ENCODE results near the gene PCP4L1. TPM values are rescaled to one million over a fixed set of nuclear protein-coding genes. Genes with fewer than 3 reads are reported as not detected.

PCP4L1 gene
- total and polyA plus RNA-seq, 2 donors (not counting 1 experiment from before 2014, with no cell fraction given) = not detected

DNA sequence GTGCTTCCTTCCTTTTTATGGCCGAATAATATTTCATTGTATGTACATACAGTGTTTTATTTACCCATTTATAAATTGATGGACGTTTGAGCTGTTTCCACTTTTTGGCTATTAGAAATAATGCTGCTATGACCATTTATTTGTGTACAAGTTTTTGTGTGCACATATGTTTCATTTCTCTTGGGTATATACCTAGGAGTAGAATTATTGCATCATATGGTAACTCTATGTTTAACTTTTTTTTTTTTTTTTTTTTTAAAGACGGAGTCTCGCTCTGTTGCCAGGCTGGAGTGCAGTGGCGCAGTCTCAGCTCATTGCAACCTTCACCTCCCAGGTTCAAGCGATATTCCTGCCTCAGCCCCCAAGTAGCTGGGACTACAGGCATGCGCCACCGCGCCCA lies 74.6 kb downstream of the PCP4L1 start:
- 97% methylated on average over 7 of the region's 9 CpGs for WGBS (ENCODE audit: insufficient coverage)
- CTCF ChIA-PET = interaction anchor here (1.5 kb wide), 1 partner anchor 107 kb away, joined by 4 read pairs; the partner anchor contains the start of gene TOMM40L
- Mint-ChIP-seq H3K9me3 (ENCODE audit: insufficient read depth) (no peaks in the 10 kb centered on the region), H3K27me3 (no peaks in the 10 kb centered on the region), H3K4me1 (no peaks in the 10 kb centered on the region), H3K27ac (no peak overlapping the region), H3K4me3 (no peak overlapping the region)
- Histone ChIP-seq H3K4me3 (ENCODE audit: control extremely low read depth in 1 of 5, extremely low read depth in 1 of 5, insufficient read depth in 1 of 5, low read depth in 2 of 5, low read length in 4 of 5) (no peak overlapping the region), H3K9me3 (ENCODE audit: control extremely low read depth in 1 of 3, control insufficient read depth in 2 of 3, insufficient read depth in 1 of 3, low read length in 2 of 3) (no peaks in the 10 kb centered on the region), H3K27me3 (replicated peaks in 1 of 4; ENCODE audit: control extremely low read depth in 1 of 4, control insufficient read depth in 3 of 4, insufficient read depth in 4 of 4, low read length in 3 of 4) (no peaks in the 10 kb centered on the region), H2AFZ (ENCODE audit: insufficient read depth, low read depth, low read length, poor library complexity, severe bottlenecking) (no peak overlapping the region), H3K4me2 (replicated peaks; ENCODE audit: low read depth, low read length, poor library complexity, severe bottlenecking) (no peak overlapping the region), H3K36me3 (replicated peaks in 1 of 2; ENCODE audit: control extremely low read depth in 1 of 2, control insufficient read depth in 1 of 2, extremely low read depth in 1 of 2, insufficient read depth in 2 of 2, low read length in 1 of 2) (peaks cover 0 to 76% of the 10 kb centered on the region in 2 experiments), H3K27ac (ENCODE audit: low read length in 2 of 2) (no peak overlapping the region), H3K79me2 (ENCODE audit: control insufficient read depth, insufficient read depth, low read length) (peaks cover 8% of the 10 kb centered on the region), H3K4me1 (ENCODE audit: control insufficient read depth in 2 of 2, insufficient read depth in 2 of 2, low read length in 2 of 2) (no peaks in the 10 kb centered on the region), H3K9ac (ENCODE audit: low read length) (no peak overlapping the region), H4K20me1 (ENCODE audit: control insufficient read depth, insufficient read depth, low read length, poor library complexity, severe bottlenecking) (no peaks in the 10 kb centered on the region)
- intact Hi-C loops (cut with micrococcal nuclease) = no loop called here
- TF ChIP-seq, protein P1, sequence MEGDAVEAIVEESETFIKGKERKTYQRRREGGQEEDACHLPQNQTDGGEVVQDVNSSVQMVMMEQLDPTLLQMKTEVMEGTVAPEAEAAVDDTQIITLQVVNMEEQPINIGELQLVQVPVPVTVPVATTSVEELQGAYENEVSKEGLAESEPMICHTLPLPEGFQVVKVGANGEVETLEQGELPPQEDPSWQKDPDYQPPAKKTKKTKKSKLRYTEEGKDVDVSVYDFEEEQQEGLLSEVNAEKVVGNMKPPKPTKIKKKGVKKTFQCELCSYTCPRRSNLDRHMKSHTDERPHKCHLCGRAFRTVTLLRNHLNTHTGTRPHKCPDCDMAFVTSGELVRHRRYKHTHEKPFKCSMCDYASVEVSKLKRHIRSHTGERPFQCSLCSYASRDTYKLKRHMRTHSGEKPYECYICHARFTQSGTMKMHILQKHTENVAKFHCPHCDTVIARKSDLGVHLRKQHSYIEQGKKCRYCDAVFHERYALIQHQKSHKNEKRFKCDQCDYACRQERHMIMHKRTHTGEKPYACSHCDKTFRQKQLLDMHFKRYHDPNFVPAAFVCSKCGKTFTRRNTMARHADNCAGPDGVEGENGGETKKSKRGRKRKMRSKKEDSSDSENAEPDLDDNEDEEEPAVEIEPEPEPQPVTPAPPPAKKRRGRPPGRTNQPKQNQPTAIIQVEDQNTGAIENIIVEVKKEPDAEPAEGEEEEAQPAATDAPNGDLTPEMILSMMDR (IDR thresholded peaks at IDR 0.05) = no peak
- no peak for TF ChIP-seq EZH2 (IDR thresholded peaks at IDR 0.05; ENCODE audit: borderline replicate concordance, insufficient read depth, low read depth, low read length, poor library complexity, severe bottlenecking)
- DNase-seq (no peak), ATAC-seq (ENCODE audit: low read depth) (no peak)
- POLR2A ChIA-PET = no interaction called here

Other genes starting within 250 kb of the PCP4L1 start
- 12.8 and 16.4 TPM in 2 replicates for gene F11R, start 237.6 kb upstream of the PCP4L1 start, total RNA-seq
- gene F11R, start 237.6 kb upstream of the PCP4L1 start, polyA plus RNA-seq = 17.3 and 52.4 TPM in 2 replicates
- 85.6 and 94.4 TPM in 2 replicates for gene TSTD1, start 219.8 kb upstream of the PCP4L1 start, total RNA-seq
- 242 and 295 TPM in 2 replicates for gene TSTD1, start 219.8 kb upstream of the PCP4L1 start, polyA plus RNA-seq
- gene USF1, start 212.8 kb upstream of the PCP4L1 start, total RNA-seq = 192 and 196 TPM in 2 replicates
- gene USF1, start 212.8 kb upstream of the PCP4L1 start, polyA plus RNA-seq = 249 and 334 TPM in 2 replicates
- 146 and 162 TPM in 2 replicates for gene ARHGAP30, start 188.9 kb upstream of the PCP4L1 start, total RNA-seq
- 95.9 and 122 TPM in 2 replicates for gene ARHGAP30, start 188.9 kb upstream of the PCP4L1 start, polyA plus RNA-seq
- gene NECTIN4, start 169.2 kb upstream of the PCP4L1 start, total RNA-seq = not detected in 2 replicates
- not detected in 2 replicates for gene NECTIN4, start 169.2 kb upstream of the PCP4L1 start, polyA plus RNA-seq
- 1.6 and 4.2 TPM in 2 replicates for gene KLHDC9, start 160.4 kb upstream of the PCP4L1 start, total RNA-seq
- 2.7 and 3.5 TPM in 2 replicates for gene KLHDC9, start 160.4 kb upstream of the PCP4L1 start, polyA plus RNA-seq
- gene PFDN2, start 140.7 kb upstream of the PCP4L1 start, total RNA-seq = 29.9 and 32.3 TPM in 2 replicates
- 43.2 and 120 TPM in 2 replicates for gene PFDN2, start 140.7 kb upstream of the PCP4L1 start, polyA plus RNA-seq
- gene NIT1, start 140.6 kb upstream of the PCP4L1 start, total RNA-seq = 53.5 and 56.1 TPM in 2 replicates
- 45.3 and 61.0 TPM in 2 replicates for gene NIT1, start 140.6 kb upstream of the PCP4L1 start, polyA plus RNA-seq
- 40.8 and 46.0 TPM in 2 replicates for gene DEDD, start 126.1 kb upstream of the PCP4L1 start, total RNA-seq
- 35.9 and 38.8 TPM in 2 replicates for gene DEDD, start 126.1 kb upstream of the PCP4L1 start, polyA plus RNA-seq
- gene UFC1, start 104.8 kb upstream of the PCP4L1 start, total RNA-seq = 78.1 and 91.0 TPM in 2 replicates
- gene UFC1, start 104.8 kb upstream of the PCP4L1 start, polyA plus RNA-seq = 128 and 129 TPM in 2 replicates
- gene USP21, start 99.2 kb upstream of the PCP4L1 start, total RNA-seq = 50.2 and 53.3 TPM in 2 replicates
- gene USP21, start 99.2 kb upstream of the PCP4L1 start, polyA plus RNA-seq = 75.8 and 81.6 TPM in 2 replicates
- gene PPOX, start 92.3 kb upstream of the PCP4L1 start, total RNA-seq = 61.7 and 65.6 TPM in 2 replicates
- gene PPOX, start 92.3 kb upstream of the PCP4L1 start, polyA plus RNA-seq = 73.2 and 82.3 TPM in 2 replicates
- 37.6 and 42.9 TPM in 2 replicates for gene B4GALT3, start 81.2 kb upstream of the PCP4L1 start, total RNA-seq
- gene B4GALT3, start 81.2 kb upstream of the PCP4L1 start, polyA plus RNA-seq = 58.9 and 59.6 TPM in 2 replicates
- 0.05 TPM in 1 of 2 replicates, not detected in the other for gene ADAMTS4, start 59.7 kb upstream of the PCP4L1 start, total RNA-seq
- gene ADAMTS4, start 59.7 kb upstream of the PCP4L1 start, polyA plus RNA-seq = 0.06 and 0.10 TPM in 2 replicates
- 80.2 and 82.3 TPM in 2 replicates for gene NDUFS2, start 56.4 kb upstream of the PCP4L1 start, total RNA-seq
- 53.9 and 68.7 TPM in 2 replicates for gene NDUFS2, start 56.4 kb upstream of the PCP4L1 start, polyA plus RNA-seq
- gene FCER1G, start 43.5 kb upstream of the PCP4L1 start, total RNA-seq = 0.76 and 1.7 TPM in 2 replicates
- 10.8 and 13.6 TPM in 2 replicates for gene FCER1G, start 43.5 kb upstream of the PCP4L1 start, polyA plus RNA-seq
- gene APOA2, start 35.1 kb upstream of the PCP4L1 start, total RNA-seq = not detected in 2 replicates
- not detected in 2 replicates for gene APOA2, start 35.1 kb upstream of the PCP4L1 start, polyA plus RNA-seq
- gene TOMM40L, start 32.7 kb upstream of the PCP4L1 start, total RNA-seq = 9.2 and 9.4 TPM in 2 replicates
- gene TOMM40L, start 32.7 kb upstream of the PCP4L1 start, polyA plus RNA-seq = 6.5 and 8.0 TPM in 2 replicates
- not detected in 2 replicates for gene NR1I3, start 20.5 kb upstream of the PCP4L1 start, total RNA-seq
- gene NR1I3, start 20.5 kb upstream of the PCP4L1 start, polyA plus RNA-seq = not detected in 2 replicates
- gene MPZ, start 51.2 kb downstream of the PCP4L1 start, total RNA-seq = 11.8 and 12.9 TPM in 2 replicates
- 4.3 and 5.8 TPM in 2 replicates for gene MPZ, start 51.2 kb downstream of the PCP4L1 start, polyA plus RNA-seq
- 99.0 and 109 TPM in 2 replicates for gene SDHC, start 55.6 kb downstream of the PCP4L1 start, total RNA-seq
- 78.3 and 102 TPM in 2 replicates for gene SDHC, start 55.6 kb downstream of the PCP4L1 start, polyA plus RNA-seq
- gene CFAP126, start 109.1 kb downstream of the PCP4L1 start, total RNA-seq = not detected in 2 replicates
- not detected in 2 replicates for gene CFAP126, start 109.1 kb downstream of the PCP4L1 start, polyA plus RNA-seq
- gene FCGR2A, start 246.7 kb downstream of the PCP4L1 start, total RNA-seq = 14.4 and 15.5 TPM in 2 replicates
- gene FCGR2A, start 246.7 kb downstream of the PCP4L1 start, polyA plus RNA-seq = 7.7 and 12.0 TPM in 2 replicates

Data from B cell (primary cell).